Left ventricle myocardium superior (tissue), 1 donor: ENCODE measurements around the gene MTHFD2L. TPM values are rescaled to one million over a fixed set of nuclear protein-coding genes. Genes with fewer than 3 reads are reported as not detected.
A peak's percentile ranks its signal among the peaks of the same experiment; 100 is the strongest.
"Not testable (repeated sequence)": the region's sequence is repeated elsewhere in the genome, so short reads cannot be mapped to it uniquely, and the experiment has no call there.

Source experiments
- ATAC-seq: fragments of 200-7000 bp; cut with Tn5 transposase; one replicate; pipeline ENCODE4 v1.9.1; 2020; ENCODE audit warnings: mild to moderate bottlenecking, moderate library complexity
- DNase-seq: peaks from one replicate; pipeline ENCODE4 v3.0.0-alpha.2; 2020
- intact Hi-C: fragments of 100-400 bp; cut with micrococcal nuclease; formaldehyde crosslinking; loops from one replicate; pipeline ENCODE4 v1.11.0; 2022
- total RNA-seq: library from RNA; stranded (reverse); fragmentation: NEBNext Ultra II Directional; extraction: Animal tissue kit (Norgen Biotek cat#: 25700); gene quantifications from one replicate; pipeline ENCODE4 v1.2.1, GENCODE V29; 2021
- donor health status: DM: no; HTN: yes; CAD: no; lungs with severe emphysema.

The MTHFD2L gene
- total RNA-seq, 1 donor from 2014 or later = 8.5 TPM

DNA sequence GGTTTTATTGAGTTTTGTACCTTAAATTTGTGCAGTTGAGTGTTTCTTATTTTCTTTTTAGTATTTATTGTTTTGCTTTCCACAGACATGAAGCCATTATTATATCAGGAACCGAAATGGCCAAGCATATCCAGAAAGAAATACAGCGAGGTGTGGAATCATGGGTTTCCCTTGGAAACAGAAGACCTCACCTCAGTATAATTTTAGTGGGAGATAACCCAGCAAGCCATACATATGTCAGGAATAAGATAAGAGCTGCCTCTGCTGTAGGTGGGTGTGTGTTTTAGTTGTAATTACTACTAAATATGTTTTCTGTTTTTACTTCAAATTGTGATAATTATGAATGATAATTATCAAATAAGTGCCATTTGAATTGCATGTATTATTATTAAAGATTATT lies 16.5 kb downstream of the MTHFD2L start:
- intact Hi-C loops = no loop called here
- no peak for DNase-seq
- no peak for ATAC-seq

DNA sequence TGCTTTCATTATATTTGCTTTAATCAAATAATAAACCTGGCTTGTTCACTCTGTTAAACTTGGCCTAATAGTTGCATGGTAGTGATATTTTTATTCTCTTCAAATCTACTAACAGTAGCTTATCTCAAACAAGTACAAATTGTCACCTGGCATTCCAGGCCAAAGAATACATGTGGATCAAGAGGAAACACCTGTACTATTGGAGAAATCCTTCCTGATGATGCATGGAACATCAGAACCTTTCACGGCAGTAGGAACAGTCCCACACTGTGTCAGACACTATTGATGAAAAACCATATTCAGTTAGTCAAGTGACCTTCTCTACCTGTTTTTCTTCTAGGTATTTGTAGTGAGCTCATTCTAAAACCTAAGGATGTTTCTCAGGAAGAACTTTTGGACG lies 17.0 kb downstream of the MTHFD2L start:
- DNase-seq (no peak), ATAC-seq (no peak)
- intact Hi-C loops = no loop called here

DNA sequence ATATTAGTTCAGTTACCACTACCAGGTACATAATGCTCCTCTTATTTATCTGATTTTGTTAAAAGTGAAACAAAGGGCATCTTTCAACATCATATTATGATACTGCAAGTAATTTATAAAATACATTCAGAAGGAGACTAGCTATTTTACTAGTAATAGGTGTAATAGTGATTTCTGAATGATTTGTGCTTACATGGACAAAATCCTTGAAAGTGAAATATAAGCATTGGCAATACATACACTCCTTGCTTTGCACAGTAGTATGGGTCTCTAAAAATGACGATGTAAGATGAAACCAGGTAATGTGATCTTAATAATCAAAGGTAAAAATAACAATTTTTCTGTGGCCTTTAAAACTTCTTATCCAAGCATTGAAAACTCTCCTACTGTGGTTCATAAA lies 17.5 kb downstream of the MTHFD2L start:
- ATAC-seq = no peak
- intact Hi-C loops = no loop called here

DNA sequence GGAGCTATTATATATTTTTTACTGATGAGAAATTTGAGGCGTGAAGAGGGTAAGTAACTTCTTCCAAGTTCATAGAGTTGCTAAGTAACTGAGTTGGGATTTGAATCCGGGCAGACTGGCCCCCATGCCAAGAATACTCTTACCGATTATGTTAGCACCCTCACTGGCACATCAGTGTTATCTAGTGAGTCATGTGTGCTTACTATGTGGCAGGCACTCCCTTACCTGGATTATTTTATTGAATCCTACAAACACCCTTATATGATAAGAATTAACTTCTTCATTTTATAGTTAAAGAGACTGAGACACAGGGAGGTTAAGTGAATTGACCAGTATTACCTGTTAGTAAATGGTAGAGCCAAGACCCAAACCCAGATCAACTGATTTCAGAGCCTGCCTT lies 20.9 kb downstream of the MTHFD2L start:
- intact Hi-C loops = no loop called here
- ATAC-seq = no peak
- DNase-seq = no peak

More for the DNA sequence above, 17.5 kb downstream of the MTHFD2L start:
- no peak for DNase-seq

DNA sequence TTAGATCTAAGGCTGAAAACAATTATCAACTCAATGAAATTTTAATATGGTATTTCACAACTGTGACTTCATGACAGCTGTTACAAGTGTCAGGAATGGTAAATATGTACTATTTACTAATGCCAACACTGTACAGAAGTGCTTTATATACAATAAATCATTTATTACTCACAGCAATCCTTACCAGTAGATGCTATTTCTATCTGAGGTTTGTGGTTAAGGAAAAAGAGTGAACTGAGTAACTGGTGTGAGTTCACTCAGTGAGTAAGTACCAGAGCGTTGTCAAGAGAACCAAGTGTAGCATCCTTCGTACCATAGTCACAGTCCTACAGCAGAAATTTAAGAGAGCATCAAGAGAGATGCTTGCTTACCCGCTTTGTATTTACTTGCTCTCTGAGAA lies 23.3 kb downstream of the MTHFD2L start:
- no peak for DNase-seq
- no peak for ATAC-seq
- intact Hi-C loops = no loop called here

DNA sequence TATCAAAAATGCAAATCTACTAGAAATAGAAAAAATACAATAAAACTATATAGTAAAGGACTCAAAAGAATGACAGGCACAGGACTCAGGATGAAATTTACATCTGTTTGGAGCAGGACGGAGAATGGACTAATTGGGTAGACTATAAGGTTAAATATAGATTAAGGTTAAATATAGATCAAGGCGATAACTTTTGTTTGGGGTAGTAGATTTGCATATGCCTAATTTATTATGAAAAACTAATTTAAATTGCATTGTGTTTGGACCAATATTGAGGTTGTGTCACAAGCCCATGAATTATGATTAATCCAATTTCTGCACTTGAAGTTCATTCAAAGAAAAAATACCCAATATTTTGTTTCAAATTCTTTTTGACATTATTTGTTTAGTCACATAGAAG lies 31.0 kb downstream of the MTHFD2L start:
- intact Hi-C loops = no loop called here
- ATAC-seq (no peak), DNase-seq (no peak)

DNA sequence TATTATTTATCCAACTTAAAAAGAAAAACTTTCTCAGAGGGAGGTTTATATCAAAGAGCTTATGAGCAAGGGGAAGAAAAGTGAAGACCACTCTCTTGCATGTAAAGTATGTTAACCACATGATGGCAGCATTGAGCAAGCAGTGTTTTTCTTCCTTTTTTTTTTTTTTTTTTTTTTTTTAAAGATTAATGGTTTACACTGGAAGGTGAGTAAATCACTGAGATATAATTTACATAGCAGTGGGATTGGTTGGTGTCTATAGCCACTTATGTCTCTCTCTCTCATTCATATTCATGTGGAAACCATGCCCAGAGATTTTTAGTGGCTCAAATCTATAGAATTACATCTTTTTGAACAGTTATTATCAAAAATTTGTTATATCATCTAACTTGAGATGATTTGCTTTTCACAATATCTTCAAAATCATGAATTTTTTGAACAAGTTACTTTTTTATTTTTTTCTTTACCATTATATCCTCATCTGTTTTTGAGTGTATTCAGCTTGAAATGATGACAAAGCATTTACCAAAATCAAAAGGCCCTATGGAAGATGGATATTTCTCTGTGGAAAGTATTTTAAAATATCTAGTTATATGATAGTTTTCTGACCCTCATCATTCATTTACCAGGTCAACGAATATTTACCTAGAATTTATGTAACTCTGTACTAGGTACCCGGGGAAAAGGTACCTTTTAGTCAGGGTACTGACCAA lies 31.6 kb downstream of the MTHFD2L start:
- intact Hi-C loops = loop anchor here (10.0 kb wide), 1 partner anchor 125 kb away; no protein-coding TSS in a partner anchor
- no peak for DNase-seq
- no peak for ATAC-seq

DNA sequence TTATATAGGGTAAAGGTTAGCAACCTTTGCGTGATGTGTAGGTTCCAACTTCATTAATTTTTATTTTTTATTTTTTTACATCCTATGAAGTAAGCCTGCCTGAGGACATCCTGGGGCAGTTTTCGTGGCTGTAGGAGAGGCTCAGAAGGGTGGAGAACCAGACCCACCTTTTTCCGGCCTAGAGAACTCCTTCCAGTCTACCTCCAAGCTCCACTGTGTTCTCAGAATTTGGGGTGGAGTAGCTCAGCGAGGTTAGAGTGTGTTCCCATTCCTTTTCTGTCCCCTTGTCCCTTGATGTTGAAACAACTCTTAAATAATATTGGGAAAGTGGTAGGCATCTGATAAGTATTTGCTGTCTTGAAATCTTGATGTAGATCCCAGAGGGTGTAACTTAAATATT lies 32.4 kb downstream of the MTHFD2L start:
- intact Hi-C loops = loop anchor here (10.0 kb wide), 1 partner anchor 124 kb away; no protein-coding TSS in a partner anchor
- no peak for DNase-seq

DNA sequence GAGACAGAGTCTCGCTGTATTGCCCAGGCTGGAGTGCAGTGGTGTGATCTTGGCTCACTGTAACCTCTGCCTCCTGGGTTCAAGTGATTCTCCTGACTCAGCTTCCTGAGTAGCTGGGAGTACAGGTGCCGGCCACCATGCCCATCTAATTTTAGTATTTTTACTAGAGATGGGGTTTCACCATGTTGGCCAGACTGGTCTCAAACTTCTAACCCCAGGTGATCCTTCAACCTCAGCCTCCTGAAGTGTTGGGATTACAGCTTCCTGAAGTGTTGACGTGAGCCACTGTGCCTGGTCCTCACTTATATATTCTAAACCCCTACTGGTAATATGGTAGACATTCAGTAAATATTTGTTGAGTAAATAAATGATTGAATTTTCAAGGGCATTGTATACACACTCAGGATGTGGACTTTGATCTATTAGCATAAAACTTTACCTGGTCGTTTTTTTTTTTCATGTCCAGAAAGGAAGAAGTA lies 33.0 kb downstream of the MTHFD2L start:
- ATAC-seq = no peak
- intact Hi-C loops = loop anchor here (10.0 kb wide), 1 partner anchor 124 kb away; no protein-coding TSS in a partner anchor
- no peak for DNase-seq

More for the DNA sequence above, 32.4 kb downstream of the MTHFD2L start:
- no peak for ATAC-seq

DNA sequence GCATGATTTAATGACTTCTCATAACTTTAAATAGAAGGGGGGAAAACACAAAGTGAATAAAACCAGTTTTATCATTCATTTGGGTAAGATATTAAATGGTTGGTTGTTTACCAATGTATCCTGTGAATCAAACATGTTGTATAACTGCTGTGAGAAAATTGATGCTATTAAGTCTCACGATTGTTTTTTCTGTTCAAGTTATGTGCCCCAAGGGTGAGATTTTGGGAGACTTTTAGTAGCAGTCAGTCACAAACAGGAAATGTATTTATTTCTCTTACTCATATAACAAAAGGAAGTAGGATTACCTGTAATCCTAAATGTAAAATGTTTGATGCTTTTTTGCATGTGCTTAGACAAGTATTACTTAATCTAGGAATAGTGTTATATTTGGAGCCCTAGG lies 39.2 kb downstream of the MTHFD2L start:
- DNase-seq (no peak), ATAC-seq (no peak)
- intact Hi-C loops = loop anchor here (10.0 kb wide), 1 partner anchor 118 kb away; no protein-coding TSS in a partner anchor

DNA sequence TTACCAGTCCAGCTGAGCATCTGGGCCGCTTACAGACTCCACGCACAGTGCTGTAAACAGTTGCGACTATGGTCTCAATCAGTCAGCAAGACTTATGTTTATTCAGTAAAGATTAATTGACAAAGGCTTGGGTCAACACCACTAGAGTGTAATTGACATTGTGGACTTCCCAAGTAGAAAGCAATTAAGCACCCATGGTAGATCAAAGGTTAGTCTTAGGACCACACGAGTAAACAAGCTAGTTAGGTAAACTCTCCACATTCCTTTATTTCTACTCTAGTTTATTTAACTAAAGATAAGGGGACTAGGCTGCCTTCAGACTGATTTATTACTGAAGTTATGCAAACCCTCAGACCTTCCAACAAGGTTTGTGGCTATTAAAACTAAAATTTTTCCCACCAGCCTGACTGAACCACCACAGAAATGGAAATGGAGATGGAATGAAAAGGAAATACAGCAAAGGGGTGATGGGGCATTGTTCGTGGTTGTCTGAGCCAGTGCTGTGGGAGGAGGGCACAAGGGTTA lies 44.2 kb downstream of the MTHFD2L start:
- no peak for DNase-seq
- ATAC-seq = no peak
- intact Hi-C loops = no loop called here

DNA sequence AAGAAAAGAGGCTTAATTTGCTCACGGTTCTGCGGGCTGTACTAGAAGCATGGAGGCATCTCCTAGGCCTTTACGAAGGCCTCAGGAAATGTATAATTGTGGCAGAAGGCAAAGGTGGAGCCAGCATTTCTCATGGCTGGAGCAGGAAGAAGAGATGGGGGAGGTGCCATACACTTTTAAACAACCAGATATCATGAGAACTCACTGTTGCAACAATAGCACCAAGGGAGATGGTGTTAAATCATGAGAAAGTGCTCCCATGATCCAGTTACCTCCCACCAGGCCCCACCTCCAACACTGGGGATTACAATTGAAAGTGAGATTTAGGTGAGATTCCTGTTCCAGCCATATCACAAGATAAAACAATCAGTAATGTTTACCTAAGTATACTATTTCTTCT lies 45.5 kb downstream of the MTHFD2L start:
- intact Hi-C loops = no loop called here
- ATAC-seq (no peak), DNase-seq (no peak)

DNA sequence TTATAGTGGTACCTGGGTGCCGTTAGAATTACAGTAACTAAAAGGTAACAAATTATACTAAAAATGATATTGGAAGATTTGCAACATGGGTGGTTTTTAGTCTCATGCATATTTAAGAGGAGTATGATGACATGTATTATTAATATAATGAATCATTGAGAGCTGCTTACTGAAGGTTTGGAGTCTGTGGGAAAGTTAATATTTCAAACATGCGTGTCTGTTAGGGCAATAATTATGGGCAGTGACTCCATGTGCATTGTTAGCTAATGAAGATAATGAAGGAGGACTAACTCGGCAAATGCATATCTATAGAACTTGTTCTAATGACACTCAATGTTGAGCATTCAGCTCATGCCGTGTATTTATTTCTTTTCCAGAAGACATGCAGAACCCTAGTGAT lies 47.1 kb downstream of the MTHFD2L start:
- ATAC-seq (no peak), DNase-seq (no peak)
- intact Hi-C loops = no loop called here

DNA sequence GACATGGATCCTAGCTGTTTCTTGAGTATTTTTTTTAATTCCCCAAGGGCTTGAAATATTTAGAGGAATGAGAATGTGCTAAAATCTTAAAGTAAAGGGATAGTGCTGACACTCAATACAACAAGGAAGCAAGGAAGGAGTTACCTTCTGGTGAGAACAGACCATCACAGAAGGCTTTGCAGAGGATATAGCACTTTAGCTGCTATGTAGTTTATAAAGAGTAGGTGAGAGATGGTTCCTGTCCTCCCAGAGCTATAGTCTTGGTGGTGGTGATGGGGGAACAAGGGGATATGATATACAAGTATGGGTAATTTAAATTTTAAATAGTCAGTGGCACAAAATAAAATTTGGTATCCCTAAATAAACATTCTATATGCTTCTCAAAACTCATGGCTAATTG lies 47.6 kb downstream of the MTHFD2L start:
- DNase-seq = no peak
- intact Hi-C loops = no loop called here
- no peak for ATAC-seq

DNA sequence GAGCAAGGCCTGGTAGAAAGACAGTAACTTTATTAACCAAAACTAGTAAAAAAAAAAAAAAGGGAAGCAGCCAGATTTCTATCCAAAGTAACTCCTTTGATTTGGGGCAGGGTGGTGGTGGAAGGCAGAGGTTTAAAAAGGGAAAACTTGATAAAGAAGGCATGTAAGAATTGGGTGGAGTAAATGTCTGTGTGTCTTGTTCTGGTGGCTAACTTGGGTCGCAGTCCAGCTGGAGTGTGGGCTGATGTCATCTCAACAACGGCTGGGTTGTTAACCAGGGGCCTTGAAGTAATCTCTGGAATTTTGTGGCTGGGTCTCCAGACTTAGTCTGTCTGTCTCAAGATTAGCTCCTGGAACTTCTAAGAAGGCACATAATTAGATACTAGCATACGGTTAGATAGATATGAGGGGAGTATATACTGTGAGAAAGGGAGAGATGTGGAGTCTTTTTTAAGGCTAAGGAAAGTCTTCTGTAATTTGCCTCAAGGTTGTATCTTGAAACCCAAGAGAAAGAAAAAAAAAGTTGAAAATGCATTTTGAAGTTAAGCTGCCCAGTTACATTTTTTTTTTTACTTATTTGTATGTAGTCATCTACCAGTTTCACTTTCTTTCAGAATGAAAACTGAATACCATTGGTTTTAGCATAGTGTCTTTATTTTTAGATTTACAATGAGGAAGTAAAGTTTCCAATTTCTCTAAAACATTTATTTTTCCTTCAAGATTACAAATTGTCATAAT lies 48.3 kb downstream of the MTHFD2L start:
- intact Hi-C loops = no loop called here
- DNase-seq = peak; percentile 31
- ATAC-seq = peak; percentile 55

DNA sequence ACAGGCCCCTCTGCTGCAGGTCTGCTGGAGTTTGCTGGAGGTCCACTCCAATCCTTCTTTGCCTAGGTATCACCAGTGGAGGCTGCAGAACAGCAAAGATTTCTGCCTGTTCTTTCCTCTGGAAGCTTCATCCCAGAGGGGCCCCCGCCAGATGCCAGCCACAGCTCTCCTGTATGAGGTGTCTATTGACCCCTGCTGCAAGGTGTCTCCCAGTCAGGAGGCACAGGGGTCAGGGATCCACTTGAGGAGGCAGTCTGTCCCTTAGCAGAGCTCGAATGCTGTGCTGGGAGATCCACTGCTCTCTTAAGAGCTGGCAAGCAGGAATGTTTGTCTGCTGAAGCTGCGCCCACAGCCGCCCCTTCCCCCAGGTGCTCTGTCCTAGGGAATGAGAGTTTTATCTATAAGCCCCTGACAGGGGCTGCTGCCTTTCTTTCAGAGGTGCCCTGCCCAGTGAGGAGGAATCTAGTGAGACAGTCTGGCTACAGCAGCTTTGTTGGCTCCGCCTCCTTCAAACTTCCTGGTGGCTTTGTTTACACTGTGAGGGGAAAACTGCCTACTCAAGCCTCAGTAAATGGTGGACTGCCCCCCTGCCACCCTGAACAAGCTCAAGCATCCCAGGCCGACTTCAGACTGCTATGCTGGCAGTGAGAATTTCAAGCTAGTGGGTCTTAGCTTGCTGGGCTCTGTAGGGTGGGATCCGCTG lies 56.7 kb downstream of the MTHFD2L start:
- DNase-seq, ATAC-seq, intact Hi-C loops: not testable (repeated sequence)

DNA sequence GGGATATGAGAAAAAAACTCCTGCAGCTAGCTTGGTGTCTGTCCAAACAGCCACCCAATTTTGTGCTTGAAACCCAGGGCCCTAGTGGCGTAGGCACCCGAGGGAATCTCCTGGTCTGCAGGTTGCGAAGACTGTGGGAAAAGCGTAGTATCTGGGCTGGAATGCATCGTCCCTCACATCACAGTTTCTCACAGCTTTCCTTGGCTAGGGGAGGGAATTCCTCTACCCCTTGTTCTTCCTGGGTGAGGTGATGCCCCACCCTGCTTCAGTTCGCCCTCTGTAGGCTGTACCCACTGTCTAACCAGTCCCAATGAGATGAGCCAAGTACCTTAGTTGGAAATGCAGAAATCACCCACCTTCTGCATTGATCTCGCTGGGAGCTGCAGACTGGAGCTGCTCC lies 57.3 kb downstream of the MTHFD2L start:
- DNase-seq, intact Hi-C loops, ATAC-seq: not testable (repeated sequence)

DNA sequence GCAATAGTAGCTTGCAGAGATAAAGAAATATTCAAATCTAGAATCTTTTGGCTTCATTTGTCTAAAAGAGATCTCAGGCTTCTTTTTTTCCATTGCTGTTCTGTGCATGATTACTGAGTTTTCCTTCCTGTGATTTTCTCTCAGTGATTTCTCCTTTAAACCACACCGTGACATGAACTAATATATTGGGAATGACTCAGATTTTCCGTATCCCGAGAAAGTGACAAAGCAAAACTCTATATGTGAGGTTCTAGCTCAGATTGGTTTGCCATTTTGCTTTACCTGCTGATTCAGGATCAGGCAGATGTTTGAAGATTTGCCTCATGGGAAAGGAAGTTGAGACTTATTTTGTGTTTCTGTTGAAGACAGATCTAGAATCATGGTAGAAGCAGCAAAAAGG lies 59.4 kb downstream of the MTHFD2L start:
- ATAC-seq (no peak), DNase-seq (no peak)
- intact Hi-C loops = no loop called here

DNA sequence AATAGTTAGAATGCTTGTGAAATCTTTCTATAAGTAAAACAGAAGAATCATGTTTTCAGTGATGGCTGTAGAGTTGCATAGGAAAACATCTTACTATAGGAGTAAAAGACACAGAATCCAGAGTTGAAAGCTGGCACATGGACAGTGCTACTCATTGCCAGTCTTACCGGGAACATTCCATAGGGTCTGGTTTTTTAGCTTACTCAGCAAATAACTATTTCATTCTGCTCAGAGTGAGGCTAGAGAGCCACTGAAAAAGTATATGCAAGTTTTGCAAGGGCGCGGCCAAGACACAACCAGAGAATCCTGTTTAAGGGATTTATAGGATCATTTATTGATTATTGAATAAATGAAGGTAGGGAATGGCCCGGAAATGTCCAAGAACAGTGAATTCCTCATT lies 60.3 kb downstream of the MTHFD2L start:
- intact Hi-C loops = no loop called here
- DNase-seq (no peak), ATAC-seq (no peak)

DNA sequence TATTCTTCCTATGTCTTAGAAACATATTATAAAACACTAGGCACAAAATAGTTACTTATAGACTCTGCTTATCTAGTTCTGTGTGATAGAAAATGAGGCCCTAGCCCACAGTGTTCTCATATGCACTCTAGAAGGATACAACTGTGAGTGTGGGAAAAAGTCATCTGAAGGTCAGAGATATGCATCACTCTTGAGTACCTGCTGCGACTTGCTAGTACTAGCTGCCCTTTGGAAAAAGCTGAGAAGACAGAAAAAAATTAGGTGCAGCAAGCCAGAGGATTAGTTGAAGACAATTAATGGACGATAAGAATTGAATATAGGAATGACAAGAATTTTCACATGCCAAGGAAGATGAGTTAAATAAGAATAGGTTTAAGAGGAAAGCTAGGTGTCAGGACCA lies 61.3 kb downstream of the MTHFD2L start:
- intact Hi-C loops = no loop called here

More for the DNA sequence above, 61.3 kb downstream of the MTHFD2L start:
- no peak for ATAC-seq
- DNase-seq = no peak
